Stimulated activated CD8-positive, alpha-beta memory T cell treated with anti-CD3 and anti-CD28 coated beads, Interleukin-7, amount 100 ng/mL, for 24 hours (primary cell): Measurements from ENCODE around the gene MYO19.
"Not testable (repeated sequence)": the region's sequence is repeated elsewhere in the genome, so short reads cannot be mapped to it uniquely, and the experiment has no call there.

ENCODE experiments used
- DNase-seq: peaks from one replicate; pipeline ENCODE4 v3.0.0-alpha.2; 2020; ENCODE audit warnings: low read depth

The MYO19 gene

DNA sequence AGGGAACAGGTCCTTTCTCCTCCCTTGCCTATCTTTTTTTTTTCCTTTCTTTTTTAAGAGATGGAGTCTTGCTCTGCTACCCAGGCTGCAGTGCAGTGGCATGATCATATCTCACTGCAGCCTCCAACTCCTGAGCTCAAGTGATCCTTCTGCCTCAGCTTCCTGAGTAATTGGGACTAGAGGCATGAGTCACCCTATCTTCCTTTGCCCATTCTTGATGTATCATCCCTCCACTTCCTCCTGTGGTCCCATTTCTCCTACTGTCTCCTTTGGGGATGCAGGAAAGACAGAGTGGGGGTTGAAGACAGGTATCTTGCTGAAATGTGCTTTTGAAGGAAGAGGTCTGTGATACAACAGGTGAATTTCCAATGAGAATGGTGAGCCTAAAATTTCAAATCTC is 5.5 kb downstream of the MYO19 start:
- DNase-seq: no peak

DNA sequence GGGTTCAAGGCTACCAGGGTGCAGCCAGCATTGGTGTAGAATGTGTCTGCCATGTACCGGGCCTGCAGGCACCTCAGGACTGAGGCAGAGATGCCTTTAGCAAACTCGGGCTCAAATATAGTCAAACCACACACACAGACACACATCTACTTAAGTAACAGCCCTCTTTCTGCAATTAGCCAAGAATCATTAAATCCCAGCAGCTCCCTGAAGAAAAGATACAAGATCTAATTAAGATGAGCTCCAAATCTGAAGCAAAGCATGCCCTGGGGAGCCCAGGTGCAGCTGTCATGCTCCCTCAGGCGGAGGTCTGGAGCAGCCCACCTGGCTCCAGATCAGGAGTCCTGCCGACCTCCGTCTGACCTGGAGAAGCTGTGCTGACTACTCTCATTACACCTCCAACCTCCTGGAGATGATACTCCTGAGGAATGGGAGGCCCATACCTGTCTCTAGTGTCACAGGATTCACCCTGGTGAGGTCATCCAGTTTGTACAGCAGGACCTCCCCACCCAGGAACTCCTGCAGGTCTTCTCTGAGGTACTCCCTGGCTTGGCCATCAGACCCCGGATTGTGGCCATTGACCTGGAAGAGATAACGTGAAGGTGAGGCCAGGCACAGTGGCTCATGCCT is 6.9 kb downstream of the MYO19 start:
- no peak for DNase-seq

DNA sequence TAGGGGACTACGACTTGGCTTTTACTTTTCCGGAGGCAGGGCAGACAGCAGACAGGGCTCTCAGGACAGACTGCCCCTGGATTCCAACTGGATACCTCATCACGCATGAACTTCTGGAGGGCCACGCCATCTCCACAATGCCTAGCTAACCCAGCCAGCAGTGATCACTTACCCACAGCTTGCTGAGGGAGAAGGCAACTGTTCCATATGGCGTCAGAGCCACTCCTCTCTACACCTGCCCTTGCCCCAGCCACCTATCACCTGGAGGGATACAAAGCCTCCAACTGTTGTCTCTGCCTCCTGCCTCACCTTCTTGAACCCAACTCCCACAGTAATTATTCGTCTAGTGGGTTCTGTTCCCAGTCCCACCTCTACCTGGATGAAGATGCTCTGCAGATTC is 8.8 kb downstream of the MYO19 start:
- DNase-seq: no peak

DNA sequence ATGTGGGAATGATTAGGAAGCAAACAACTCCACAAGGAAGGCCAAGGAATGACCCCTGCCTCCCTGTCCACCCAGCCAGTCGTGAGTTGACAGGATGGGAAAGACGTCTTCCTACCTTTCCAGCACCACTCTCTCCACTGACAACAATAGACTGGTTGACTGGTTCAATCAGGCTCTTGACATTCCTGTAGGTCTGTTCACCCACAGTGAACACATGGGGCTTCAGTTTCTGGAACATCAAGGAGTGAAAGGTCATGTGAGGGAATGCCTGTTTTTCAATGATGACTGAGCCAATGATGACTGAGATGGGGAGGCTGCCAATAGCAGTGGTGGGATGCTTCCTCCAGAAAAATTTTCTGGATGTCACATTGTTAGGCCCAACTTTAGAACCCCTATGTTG is 9.6 kb downstream of the MYO19 start:
- no peak for DNase-seq

DNA sequence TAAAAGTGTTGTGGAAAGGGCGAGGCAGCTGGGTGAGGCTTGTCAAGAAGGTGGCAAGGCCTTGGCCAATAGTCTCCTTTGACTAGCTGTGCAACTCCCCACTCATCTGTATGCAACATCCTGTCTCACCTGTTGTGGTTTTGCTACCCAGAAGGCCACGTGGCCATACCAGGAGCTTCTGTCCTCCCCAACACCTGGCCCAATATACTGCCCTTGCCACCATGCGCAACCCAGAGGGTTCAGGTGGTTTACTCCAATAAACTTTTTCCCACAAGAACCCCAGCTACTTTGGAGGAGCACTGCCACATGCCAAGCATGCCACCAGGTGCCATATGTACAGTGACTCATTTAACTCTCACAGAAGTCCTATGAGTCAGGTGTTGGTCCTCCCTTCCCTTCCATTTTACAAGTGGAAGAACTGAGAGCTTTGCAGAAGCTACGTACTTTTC is 10.2 kb downstream of the MYO19 start:
- no peak for DNase-seq

DNA sequence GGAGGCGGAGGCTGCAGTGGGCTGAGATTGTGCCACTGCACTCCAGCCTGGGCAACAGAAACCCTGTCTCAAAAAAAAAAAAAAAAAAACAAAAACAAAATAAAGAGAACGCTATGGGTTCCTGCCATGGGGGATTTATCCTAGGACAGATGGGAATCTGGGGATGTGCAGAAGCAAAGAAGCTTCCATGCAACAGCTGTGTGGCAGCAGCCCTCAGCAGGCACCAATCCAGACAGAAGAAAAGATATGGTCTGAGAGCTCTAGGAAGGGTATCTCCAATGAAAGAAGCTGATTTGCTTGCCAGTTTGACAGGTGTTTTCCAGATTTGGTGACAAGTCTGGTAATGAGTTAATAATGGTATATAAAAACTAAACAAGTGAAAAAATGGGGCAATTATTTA is 11.6 kb downstream of the MYO19 start:
- DNase-seq: no peak

DNA sequence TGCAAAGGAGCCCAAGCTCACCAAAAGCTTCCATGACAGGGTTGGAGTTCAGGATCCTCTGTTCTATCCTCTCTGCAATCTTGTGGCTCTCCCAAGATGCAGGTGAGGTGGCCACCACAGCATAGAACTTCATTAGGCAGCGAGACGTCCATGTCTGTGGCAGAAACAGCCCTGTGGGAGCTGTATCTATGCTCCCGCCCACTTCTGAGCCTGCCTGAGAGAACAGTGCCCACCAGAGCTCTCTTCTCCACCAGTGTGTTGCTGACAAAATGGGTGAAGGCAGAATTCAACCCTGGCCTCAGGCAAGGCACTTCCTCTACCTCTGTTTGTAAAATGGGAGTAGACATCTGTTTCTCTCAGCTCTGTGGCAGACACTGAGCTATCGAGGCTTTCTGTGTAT is 18.8 kb downstream of the MYO19 start:
- DNase-seq: no peak

DNA sequence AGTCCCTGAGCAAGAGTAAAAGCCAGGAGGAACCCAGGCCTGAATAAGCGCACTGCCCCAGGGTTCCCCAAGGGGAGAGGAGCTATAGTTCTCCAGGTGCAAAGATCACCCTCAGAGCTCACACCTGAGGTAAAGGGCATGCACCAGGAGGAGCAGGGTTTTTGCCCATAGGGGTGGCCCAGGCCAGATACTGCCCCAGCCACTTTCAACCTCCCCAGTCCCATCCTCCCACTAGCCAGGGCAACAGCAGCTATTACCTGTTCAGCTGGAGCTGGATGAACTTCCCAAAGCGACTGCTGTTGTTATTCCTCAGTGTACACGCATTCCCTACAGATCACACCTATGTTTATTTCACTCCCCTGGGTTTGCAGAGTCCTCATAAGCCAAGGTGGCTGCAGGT is 19.8 kb downstream of the MYO19 start:
- DNase-seq: no peak

DNA sequence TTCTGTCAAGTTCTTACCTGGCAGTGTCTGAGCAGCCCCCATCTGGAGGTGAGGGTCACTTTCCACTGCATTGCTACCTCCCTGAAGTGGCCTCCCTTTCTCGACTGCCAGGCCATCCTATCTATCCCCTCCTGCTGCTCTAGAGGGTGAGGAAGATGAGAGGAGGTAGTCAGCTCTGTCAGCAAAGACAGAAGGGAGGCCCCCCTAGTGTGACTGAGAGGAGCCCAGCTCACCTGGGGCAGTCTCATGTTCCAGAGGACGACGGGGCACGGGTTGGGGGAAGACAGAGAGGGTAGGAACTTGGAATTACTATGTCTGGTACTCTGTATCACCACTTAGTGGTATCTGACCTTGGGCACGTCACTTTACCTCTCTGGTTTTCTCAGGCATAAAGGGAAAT is 22.0 kb downstream of the MYO19 start:
- DNase-seq: no peak

DNA sequence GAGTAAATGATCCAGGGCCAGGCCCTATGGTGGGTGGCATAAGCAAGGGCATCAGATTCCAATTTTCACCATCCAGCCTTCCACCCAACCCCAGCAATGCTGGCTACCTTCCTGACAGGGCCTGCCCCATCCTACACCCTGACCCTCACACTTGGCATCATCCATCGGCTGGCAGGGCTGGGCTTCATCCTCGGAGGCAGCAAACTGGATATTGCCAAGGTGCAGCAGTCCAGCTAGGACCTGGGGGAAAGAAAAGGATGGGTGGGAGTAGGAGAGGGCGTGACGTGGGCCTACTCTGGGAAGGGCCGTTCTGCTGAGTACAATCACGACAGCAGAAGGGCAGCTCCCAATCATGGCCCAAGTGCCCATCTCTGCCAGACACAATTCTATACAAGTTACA is 23.5 kb downstream of the MYO19 start:
- DNase-seq: no peak

DNA sequence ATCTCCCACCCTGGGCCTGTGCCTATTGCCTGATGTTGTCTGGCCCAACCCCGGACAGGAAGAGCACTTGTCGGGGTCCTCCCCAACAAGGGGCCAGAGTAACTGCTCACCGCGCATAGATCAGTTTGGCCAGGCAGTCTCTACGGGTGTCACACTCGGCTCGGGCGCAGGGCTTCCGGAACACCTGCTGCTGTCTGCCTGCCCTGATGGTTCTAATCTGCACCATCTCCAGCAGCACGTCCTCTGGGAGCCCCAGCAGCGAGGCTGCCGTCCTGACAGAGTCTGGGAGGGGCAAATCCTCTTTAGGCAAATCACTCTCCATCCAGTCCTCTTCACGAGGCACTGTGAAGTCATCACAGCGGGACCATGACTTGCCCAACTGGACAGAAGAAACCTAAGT is 24.0 kb downstream of the MYO19 start:
- no peak for DNase-seq

DNA sequence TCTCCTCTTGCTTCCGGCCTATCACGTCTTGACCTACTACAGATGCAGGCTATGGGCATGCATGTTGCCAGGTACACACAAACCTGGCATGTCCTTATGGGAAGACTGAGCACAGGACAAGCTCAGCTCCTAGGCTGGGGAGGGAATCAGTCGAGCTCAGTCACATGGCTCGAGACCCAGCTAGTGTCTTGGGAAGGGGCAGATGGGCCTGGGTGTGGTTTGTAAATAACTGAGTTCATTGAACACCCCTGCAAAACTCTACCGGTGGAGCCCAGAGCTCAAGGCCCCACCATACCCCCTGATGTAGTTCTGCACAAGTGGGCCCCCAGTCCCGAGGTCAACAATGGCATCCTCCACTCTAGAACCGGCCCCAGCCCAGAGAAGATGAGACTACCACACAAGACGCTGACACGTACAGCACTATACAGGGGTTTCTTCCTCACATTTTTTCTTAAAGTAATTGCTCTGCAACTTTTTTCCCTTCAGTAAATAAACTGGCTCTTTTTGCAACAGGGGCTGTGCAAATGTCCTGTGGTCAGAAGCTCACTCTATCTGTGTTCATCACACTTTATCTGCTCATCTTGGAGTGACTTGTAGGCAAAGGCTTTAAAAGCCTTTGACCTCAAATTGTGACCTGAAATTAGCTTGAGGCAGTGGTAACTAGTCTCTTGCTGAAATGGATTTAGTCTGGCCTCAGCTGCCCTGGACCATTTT is 25.2 kb downstream of the MYO19 start:
- no peak for DNase-seq

DNA sequence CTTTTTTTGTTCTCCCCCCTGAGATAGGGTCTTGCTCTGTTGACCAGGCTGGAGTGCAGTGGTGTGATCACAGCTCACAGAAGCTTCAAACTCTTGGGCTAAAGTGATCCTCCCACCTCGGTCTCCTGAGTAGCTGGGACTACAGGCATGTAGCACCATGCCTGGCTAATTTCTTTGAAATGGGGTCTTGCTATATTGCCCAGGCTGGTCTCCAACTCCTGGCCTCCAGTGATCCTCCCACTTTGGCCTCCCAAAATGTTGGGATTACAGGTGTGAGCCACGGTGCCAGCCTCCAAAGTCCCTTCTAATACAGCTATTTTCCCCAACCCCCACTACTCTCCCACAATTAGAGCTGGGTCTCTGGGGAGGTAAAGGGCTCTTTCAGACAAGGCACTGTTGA is 26.2 kb downstream of the MYO19 start:
- not testable (repeated sequence) for DNase-seq

DNA sequence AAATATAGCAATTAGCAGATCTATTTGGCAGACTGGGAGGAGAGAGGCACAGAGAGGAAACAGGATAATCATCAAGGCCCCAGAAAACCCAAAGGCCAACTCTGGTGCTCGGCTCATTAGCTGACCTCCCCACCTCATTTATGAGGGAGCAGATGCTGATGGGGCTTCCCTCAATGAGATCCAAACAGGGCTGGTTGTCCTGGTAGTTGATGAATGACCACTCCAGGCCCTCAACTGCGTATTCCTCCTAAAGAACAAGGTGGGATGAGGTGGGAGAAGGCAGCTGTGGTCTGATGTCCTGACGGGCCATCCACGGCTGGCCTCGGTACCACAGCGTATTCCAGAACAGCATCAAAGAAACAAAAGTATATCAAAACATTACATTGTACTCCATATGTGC is 27.4 kb downstream of the MYO19 start:
- no peak for DNase-seq

DNA sequence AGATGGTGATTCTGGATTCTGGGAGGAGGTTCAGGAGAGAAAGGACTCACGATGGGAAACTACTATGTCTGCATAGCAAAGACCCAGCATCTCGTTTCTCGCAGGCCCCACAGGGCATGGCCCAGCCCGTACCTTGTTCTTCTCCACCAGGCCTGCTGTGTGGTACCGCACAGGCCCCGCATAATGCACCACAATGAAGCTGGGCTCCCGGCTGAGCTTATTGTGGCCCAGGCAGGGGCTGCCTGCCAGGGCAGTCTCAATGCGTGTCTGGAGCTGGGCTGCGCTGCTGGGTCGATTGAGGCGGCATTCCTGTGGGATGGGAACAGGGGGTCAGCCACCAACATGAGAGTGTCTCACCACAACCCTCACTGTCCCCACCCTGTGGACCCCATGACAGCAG is 27.8 kb downstream of the MYO19 start:
- no peak for DNase-seq

DNA sequence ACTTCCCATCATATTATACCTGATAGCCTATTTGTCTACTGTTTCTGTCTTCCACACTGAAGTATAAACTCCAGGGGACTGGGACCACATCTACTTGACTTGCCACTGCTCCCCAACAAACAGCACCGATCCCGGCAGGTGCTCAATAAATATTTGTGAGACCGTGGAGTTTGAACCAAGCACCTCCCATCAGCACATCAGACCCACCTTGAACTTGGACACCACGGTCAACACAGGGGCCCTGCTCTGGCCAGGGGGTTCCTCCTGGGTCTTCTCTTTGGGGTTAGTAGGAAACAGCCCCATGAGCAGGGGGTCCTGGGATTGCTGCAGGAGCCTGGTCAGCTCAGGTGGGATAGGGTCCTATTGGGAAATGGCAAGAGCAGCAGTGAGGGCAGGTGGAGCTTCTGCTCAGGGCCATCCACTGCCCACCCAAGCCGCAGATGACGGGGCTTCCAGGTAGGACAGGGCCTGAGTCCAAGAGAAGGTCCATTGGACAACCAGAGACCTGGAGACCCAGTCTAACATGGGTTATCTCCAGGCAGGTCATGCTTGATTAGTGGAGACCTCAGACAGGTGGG is 28.3 kb downstream of the MYO19 start:
- DNase-seq: no peak

DNA sequence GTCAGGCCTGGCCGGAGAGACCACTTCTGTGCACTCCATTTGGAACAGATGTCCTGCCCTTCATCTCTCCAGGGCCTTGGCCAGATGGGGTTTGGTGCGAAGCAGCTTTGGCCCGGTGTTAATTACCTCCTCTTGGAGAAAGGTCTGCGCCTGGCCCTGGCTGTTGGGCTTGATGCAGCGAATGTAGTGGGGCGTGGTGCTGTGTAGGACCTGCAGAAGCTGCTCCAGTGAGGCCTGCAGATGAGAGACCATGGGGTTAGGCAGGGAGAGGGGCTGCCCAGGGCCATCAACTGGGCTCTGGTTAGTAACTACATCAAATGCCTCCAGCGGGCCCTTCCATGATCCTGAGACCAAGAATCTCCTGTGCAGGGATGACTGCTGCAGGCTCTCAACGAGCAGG is 29.5 kb downstream of the MYO19 start:
- no peak for DNase-seq

DNA sequence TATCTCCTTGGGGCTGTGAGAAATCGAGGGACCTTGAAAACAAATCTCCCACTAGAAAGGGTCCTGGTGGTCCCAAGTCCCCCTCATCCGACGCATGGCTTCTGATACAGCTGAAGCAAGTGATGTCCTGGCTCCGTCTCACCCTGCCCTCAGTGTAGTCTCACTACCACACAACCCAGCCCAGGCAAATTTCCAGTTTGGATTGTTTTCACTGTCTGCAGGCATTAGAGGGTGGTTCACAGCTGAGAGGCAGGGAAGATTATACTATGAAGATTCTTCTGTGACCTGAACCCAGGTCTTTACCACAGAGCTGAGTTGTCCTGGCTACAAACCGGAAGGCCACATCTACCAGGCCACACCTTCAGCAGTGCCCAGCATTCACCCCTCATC is 30.5 kb downstream of the MYO19 start:
- DNase-seq: no peak

DNA sequence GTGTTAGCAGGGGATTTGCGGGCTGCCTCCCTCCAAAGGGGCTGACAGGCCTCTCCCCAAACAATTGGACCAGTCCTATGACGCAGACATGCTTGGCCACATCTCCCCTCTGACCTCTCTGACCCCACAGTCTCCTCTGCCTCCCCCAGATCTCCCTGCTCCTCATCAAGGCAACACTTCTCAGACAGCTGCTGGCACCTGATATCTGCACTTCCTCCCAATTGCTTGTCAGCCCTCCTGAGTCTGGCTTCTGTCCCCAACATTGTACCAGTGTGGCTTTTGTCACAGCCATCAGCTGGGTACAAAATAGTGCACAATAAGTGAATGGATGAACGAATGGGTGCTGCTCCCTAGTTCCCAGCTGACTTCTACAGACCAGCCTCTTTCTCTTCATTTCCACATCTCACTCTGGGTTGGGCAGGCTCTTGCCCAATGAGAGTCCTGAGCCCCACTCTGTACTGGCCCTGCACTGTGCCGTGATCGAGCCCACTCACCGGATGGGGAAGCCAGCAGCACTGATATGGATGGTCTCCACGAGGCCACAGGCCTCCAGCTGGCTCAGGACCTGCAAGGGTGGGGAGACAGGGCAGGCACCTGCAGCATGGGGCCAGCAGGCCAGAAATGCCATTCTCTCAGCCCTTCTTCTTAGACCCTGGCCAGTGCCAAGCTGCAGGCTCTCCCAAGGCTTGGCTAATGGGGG is 31.1 kb downstream of the MYO19 start:
- no peak for DNase-seq

DNA sequence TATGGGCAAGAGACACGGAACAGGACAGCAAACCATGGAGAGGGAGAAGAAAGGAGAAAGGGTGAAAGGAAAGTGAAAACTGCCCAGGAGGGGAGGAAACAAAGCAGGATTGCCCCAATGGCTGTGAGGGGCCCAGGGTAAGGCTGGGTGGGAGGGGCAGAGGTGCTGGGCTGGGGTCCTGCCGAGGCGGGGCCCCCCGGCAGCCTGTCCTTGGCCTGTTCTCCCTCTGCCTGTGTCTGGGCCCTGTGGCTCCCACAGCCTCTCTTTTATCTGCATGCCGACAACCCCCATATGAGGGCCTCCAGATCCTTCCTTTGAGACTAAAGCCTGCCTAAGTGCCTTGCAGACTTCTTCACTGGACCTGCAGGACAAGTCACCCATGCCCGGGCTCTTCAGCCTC is 32.7 kb downstream of the MYO19 start:
- no peak for DNase-seq

DNA sequence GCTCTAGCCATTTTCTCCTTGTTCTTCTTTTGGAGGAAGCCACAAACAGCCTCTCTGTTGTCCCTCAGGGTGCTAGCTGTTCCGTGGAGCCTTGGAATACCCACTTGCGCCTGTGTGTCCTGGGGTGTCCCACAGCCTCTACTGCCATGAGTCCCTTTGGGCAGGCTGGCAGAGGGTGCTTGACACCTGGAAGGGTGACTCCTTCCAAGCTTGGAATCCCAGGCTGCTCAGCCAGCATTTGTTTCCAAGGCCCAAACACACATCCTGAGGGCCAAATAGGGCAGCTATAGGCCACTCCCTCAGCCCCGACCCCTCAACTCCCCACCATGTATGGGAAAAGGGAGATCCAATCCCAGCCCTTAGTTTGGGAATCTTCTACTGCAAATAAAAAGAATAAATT is 33.3 kb downstream of the MYO19 start:
- DNase-seq: no peak

DNA sequence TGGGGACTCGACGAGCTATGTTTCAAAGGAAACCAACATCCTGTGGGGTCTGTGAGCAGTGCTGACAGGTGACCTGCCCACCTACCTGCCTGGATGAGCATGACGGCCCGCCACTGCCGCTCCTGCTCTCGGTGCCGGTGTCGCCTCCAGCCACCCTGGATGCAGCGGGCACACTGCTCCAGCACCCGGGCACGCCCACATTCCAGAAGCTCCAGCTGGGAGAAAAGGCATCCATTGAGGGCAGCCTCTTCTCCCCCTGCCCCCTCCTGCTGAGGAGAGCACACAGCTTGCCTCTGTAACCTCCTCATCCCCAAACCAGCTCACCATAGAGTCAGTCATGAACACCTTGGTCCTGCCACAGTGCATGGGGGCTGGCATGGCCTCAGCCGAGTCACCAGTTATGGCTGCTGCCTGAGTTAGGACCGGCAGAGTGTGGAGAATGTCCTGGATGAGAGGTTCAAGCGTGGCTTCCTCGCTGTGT is 33.9 kb downstream of the MYO19 start:
- DNase-seq: no peak
